22Rv1 (cell line): ENCODE data around the gene COL4A6.

Experiments
- H3K27ac ChIP-seq: fragments of 450-650 bp; 2 replicates; pipeline ENCODE4 v1.5.1; 2017
- ZFX ChIP-seq: fragments of 450-650 bp; IDR thresholded peaks from 2 replicates; pipeline ENCODE4 v1.6.1; 2017; ENCODE audit warnings: antibody characterized with exemption, borderline replicate concordance
- TF ChIP-seq, protein P1 (sequence below): fragments of 450-650 bp; IDR thresholded peaks from 2 replicates; pipeline ENCODE4 v1.5.1; 2017; ENCODE audit warnings: mild to moderate bottlenecking

COL4A6 gene

GRCh38 chrX:108257556-108257955 lies 180.7 kb downstream of the COL4A6 start:
- no peak for TF ChIP-seq ZFX
- TF ChIP-seq, protein P1, sequence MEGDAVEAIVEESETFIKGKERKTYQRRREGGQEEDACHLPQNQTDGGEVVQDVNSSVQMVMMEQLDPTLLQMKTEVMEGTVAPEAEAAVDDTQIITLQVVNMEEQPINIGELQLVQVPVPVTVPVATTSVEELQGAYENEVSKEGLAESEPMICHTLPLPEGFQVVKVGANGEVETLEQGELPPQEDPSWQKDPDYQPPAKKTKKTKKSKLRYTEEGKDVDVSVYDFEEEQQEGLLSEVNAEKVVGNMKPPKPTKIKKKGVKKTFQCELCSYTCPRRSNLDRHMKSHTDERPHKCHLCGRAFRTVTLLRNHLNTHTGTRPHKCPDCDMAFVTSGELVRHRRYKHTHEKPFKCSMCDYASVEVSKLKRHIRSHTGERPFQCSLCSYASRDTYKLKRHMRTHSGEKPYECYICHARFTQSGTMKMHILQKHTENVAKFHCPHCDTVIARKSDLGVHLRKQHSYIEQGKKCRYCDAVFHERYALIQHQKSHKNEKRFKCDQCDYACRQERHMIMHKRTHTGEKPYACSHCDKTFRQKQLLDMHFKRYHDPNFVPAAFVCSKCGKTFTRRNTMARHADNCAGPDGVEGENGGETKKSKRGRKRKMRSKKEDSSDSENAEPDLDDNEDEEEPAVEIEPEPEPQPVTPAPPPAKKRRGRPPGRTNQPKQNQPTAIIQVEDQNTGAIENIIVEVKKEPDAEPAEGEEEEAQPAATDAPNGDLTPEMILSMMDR: no peak

GRCh38 chrX:108254636-108255035 lies 183.6 kb downstream of the COL4A6 start:
- TF ChIP-seq, protein P1: no peak
- TF ChIP-seq ZFX: no peak

More at GRCh38 chrX:108257556-108257955, 180.7 kb downstream of the COL4A6 start:
- H3K27ac ChIP-seq: no peak overlapping the region

DNA sequence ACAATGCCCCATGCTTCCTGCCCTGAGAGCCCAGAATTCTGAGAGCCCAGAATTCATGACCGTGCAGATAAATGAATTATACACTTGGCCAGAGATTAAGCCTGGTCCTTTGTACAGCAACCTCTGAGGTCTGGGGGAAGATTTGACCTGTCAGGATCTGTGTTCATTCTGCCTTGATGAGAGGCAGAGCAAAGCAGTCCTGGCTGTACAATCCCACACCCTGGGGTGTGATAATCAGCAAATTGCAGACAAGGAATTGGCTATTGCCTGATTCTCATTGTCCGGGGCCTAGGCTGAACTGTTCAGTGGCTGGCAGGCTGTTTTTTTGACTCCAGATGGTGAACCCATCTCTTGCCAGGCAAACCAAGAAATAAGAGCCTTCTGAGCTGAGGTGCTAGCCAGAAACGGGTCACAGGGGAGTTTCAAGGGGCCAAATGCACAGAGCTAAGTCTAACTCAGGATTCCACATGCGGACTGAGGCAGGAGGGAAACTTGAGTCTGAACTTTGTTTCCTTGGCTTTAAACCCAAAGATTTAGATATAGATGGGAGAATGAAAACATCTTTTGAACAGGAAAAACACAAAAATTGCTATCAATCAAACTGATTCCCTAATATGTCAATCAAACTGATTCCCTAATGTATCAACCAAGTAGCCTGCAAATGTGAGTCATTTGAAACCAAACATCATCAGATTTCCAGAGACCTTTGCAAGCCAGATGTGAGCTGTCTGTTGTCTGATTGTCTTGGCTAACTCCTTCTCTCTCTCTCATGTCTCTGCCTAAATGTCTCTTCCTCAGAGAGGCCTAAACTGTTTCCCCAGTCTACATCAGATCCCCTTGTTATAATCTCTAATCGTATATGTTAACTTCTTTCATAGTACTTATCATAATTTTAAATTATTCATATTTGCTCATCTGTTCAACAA lies 187.3 kb downstream of the COL4A6 start:
- TF ChIP-seq, protein P1: no peak
- TF ChIP-seq ZFX: no peak
- no peak overlapping the region for H3K27ac ChIP-seq

More at GRCh38 chrX:108254636-108255035, 183.6 kb downstream of the COL4A6 start:
- H3K27ac ChIP-seq: no peak overlapping the region

GRCh38 chrX:108246304-108246954 lies 191.8 kb downstream of the COL4A6 start:
- TF ChIP-seq, protein P1: no peak
- TF ChIP-seq ZFX: no peak
- H3K27ac ChIP-seq: no peak overlapping the region

- no peak for TF ChIP-seq ZFX
- TF ChIP-seq, protein P1: no peak
- no peak overlapping the region for H3K27ac ChIP-seq
Measured at GRCh38 chrX:108245462-108245861, 192.8 kb downstream of the COL4A6 start.

DNA sequence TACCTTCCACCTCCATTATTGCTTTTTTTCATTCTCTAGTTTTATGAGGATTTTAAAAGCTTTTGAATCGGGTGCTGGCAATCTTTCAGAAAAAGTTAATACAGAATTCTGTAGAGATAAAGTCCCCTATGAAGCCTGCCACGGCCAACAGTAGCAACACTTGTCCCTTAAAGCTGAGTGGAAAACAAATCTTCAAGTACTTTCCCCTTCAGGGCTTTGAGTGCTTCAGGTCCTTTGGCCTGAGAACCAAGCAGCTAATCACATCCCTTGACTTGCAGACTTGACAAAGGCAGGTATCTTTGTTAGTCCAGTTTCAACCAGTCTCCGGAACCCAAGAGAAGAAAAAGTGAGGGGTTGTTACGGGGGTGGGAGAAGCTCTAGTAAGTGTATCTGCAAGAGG lies 202.2 kb downstream of the COL4A6 start:
- no peak overlapping the region for H3K27ac ChIP-seq
- no peak for TF ChIP-seq ZFX
- TF ChIP-seq, protein P1: no peak

DNA sequence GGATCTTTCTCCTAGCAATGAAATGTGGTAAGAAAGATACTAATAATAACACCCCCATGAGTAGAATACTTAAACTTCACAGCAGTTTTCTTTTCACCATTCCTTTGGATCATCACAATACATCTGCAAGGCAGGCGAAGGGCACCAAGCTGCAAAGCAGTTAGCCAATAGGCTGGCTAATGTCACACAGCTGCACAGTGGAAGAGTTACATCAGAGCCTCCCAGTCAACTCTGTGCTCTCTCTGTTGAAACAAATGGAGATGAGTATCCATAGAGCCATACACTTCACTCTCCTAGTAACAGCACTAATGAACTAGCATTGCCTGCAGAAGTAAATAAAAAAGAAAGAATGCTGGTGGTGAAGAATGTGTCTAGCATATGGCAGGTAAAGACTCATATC lies 207.6 kb downstream of the COL4A6 start:
- no peak overlapping the region for H3K27ac ChIP-seq
- TF ChIP-seq, protein P1: no peak
- TF ChIP-seq ZFX: no peak
